GM21367 (cell line): ENCODE data around the gene CNGA3.

Experiments used
- ATAC-seq: cut with Tn5 transposase; IDR thresholded peaks from one replicate; pipeline ENCODE4 v1.9.1; 2021; ENCODE audit not compliant: unreplicated experiment

CNGA3 gene

GRCh38 chr2:98376996-98377395 is 30.7 kb downstream of the CNGA3 start:
- ATAC-seq = no peak

DNA sequence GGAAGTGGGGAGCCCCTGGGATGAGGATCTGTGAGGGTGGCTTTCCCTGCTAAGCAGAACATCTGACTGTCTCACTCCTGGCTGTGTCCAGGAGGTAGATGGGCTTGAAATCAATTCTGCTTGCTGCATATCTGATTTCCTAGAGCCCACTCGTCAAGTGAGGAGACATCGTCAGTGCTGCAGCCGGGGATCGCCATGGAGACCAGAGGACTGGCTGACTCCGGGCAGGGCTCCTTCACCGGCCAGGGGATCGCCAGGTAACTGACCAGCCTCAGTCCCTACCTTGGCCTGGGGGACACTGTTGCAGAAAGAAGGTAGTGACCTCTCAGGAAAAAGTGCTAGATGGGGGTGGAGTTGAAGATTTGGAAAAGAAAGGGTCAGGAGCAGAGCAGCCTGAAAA is 31.3 kb downstream of the CNGA3 start:
- ATAC-seq = no peak

GRCh38 chr2:98378196-98378595 is 31.9 kb downstream of the CNGA3 start:
- no peak for ATAC-seq

DNA sequence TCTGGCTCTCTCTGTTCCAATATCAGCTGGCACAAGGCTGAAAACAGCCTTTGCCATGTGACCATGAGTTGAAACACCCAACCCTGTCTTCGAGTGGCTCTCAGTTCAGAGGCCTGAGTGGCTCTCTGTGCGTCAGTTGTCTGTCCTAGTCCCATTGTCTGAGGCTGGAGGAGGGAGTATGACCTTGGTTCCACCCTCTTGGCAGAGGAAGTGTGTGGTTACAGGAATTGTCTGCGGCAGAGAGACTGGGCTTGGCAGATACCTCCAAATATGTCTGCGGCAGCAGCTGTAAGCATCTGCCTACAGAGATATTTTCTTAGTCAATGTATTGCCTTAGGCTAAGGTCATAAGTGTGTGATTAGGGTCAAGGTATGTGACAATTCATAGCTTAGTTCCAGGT is 32.6 kb downstream of the CNGA3 start:
- ATAC-seq = no peak

- no peak for ATAC-seq
Observed at GRCh38 chr2:98379311-98380202, 33.3 kb downstream of the CNGA3 start.

DNA sequence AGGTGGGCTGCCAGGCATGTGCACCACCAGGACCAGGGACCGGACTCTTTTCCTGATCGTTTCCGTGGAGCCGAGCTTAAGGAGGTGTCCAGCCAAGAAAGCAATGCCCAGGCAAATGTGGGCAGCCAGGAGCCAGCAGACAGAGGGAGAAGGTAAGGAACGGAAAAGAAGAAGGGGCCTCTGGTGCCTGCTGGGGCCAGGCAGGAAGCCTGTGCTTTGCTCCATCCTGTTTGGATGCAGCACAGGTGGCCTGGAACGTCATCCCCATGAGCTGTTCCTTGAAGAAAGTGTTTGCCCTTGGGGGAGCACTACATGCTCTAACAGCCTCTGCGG is 33.9 kb downstream of the CNGA3 start:
- ATAC-seq = no peak

GRCh38 chr2:98381494-98381893 is 35.2 kb downstream of the CNGA3 start:
- ATAC-seq = no peak

GRCh38 chr2:98382086-98382485 is 35.8 kb downstream of the CNGA3 start:
- ATAC-seq = no peak

GRCh38 chr2:98382739-98383138 is 36.5 kb downstream of the CNGA3 start:
- no peak for ATAC-seq

GRCh38 chr2:98383166-98383565 is 36.9 kb downstream of the CNGA3 start:
- no peak for ATAC-seq

DNA sequence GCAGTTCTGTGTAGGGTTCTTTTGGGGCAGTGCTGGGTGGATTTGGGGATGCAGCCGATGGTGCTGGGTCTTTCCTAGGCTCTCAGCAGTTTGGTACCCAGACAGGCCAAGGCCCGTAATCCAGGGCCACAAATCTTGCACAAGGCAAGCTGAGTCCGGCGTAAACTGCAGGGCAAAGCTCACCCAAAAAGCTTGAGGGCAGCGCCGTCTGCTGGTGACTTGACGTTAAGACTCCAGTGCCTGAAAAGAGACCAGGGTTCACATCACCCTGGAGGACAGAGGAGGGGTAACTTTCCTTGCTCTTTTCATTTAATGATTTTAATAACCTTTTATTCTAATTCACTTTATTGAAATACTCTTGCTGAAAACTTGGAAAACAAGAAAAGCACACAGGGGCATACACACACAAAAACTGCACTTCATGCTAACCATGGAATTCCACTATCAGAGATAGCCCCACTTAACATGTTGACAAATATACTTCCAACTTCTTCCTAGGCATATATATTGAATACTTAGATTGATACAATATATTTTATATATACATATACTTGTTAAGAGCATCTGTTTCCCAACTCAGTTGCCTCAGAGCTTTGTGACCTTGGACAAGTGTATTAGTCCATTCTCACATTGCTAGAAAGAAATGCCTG is 38.9 kb downstream of the CNGA3 start:
- ATAC-seq = no peak

DNA sequence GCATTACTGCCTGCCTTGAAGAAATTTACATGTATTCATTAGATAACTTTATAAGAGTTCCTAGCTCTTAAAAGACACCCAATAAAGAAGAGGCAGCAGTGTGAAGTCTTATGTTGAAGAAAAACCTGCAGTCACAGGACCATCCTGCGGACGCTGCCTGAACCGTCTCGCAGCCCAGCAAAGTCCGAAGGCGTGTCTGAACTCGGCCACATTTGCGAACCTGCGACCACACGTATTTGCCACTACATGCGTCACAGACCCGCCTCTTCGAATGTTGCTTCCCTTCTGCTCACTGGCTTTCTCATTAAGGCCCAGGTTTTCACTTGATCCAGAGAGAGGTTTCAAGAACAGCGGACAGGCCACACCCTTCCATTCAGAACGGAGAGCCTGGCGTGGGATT is 41.2 kb downstream of the CNGA3 start:
- ATAC-seq = no peak

- ATAC-seq = no peak
Observed at GRCh38 chr2:98388081-98388480, 41.8 kb downstream of the CNGA3 start.

GRCh38 chr2:98388601-98389250 is 42.5 kb downstream of the CNGA3 start:
- no peak for ATAC-seq

- no peak for ATAC-seq
Observed at GRCh38 chr2:98389251-98389605, 43.0 kb downstream of the CNGA3 start.

- ATAC-seq = no peak
Observed at GRCh38 chr2:98390571-98391476, 44.6 kb downstream of the CNGA3 start.

- ATAC-seq = no peak
Observed at GRCh38 chr2:98391581-98392270, 45.5 kb downstream of the CNGA3 start.

GRCh38 chr2:98393354-98393753 is 47.1 kb downstream of the CNGA3 start:
- no peak for ATAC-seq

DNA sequence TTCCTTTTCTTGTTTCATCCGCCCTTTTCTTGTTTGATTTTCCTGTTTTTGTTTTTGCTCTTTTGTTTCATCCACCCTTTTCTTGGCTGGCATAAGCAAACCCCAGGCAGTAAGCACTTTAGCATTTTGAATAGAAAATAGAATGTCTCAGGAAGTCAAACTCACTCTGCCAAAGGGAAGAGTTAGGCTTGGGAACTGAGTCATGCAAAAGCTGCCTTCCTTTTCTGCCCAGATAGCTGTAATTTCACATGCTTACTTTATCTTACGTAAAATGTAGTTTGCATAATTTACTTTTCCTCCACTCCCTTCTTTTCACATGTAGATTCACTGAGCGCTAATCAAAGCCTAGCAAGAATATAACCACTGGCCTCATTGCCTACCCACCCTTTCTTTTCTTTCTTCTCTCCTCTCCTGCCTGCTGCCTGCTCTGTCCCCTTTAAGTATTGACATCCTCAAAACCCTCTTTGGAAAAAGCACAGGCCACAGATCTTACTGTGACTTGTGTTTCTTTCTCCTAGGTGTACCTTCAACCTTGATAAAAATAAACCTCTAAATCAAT is 48.4 kb downstream of the CNGA3 start:
- ATAC-seq = no peak

- no peak for ATAC-seq
Observed at GRCh38 chr2:98395977-98396376, 49.7 kb downstream of the CNGA3 start.
